GM15510 (cell line): ENCODE data around the gene ZCCHC14.

Experiments
- POLR2A ChIP-seq: IDR thresholded peaks from 3 replicates; pipeline ENCODE4 v1.6.1; 2011; ENCODE audit warnings: borderline replicate concordance; ENCODE audit not compliant: insufficient read length; ENCODE audit errors: extremely low read depth

The ZCCHC14 gene

GRCh38 chr16:87409153-87409552 lies 83.7 kb downstream of the ZCCHC14 start:
- no peak for TF ChIP-seq POLR2A

- TF ChIP-seq POLR2A = no peak
Observed at GRCh38 chr16:87407511-87408112, 85.2 kb downstream of the ZCCHC14 start.

- no peak for TF ChIP-seq POLR2A
Observed at GRCh38 chr16:87406495-87407088, 86.2 kb downstream of the ZCCHC14 start.

GRCh38 chr16:87404764-87405625 lies 87.8 kb downstream of the ZCCHC14 start:
- no peak for TF ChIP-seq POLR2A

- TF ChIP-seq POLR2A = no peak
Observed at GRCh38 chr16:87395181-87395842, 97.5 kb downstream of the ZCCHC14 start.

- no peak for TF ChIP-seq POLR2A
Observed at GRCh38 chr16:87393680-87394055, 99.2 kb downstream of the ZCCHC14 start.

GRCh38 chr16:87392821-87393679 lies 99.8 kb downstream of the ZCCHC14 start:
- no peak for TF ChIP-seq POLR2A

GRCh38 chr16:87391950-87392820 lies 100.6 kb downstream of the ZCCHC14 start, which contains the start of gene MAP1LC3B:
Gene MAP1LC3B, plus strand, starts transcription at chr16:87392336. Its CDS starts 92 bp downstream, at chr16:87392428.
- peak; percentile 88 for TF ChIP-seq POLR2A

- no peak for TF ChIP-seq POLR2A
Observed at GRCh38 chr16:87391324-87391949, 101.4 kb downstream of the ZCCHC14 start.

- no peak for TF ChIP-seq POLR2A
Observed at GRCh38 chr16:87390641-87391323, 102.0 kb downstream of the ZCCHC14 start.

GRCh38 chr16:87389245-87389644 lies 103.6 kb downstream of the ZCCHC14 start:
- TF ChIP-seq POLR2A = no peak

- no peak for TF ChIP-seq POLR2A
Observed at GRCh38 chr16:87388818-87389134, 104.0 kb downstream of the ZCCHC14 start.
